Ishikawa (cell line): ENCODE measurements around the gene NCOA5.

Source experiments
- CEBPB ChIP-seq: IDR thresholded peaks from 2 replicates; pipeline ENCODE4 v1.6.1; 2012
- CREB1 ChIP-seq: IDR thresholded peaks from 2 replicates; pipeline ENCODE4 v1.6.1; 2012; ENCODE audit warnings: low read depth
- EGR1 ChIP-seq: IDR thresholded peaks from 2 replicates; pipeline ENCODE4 v1.6.1; 2012
- EP300 ChIP-seq: IDR thresholded peaks from 2 replicates; pipeline ENCODE4 v1.6.1; 2012; ENCODE audit warnings: borderline replicate concordance
- FOXM1 ChIP-seq: IDR thresholded peaks from 2 replicates; pipeline ENCODE4 v1.6.1; 2012; ENCODE audit warnings: low read depth, borderline replicate concordance
- RAD21 ChIP-seq: IDR thresholded peaks from 2 replicates; pipeline ENCODE4 v1.6.1; 2012; ENCODE audit warnings: low read depth
- TAF1 ChIP-seq: IDR thresholded peaks from 2 replicates; pipeline ENCODE4 v1.6.1; 2012; ENCODE audit warnings: low read depth, mild to moderate bottlenecking
- TCF12 ChIP-seq: IDR thresholded peaks from 2 replicates; pipeline ENCODE4 v1.6.1; 2012; ENCODE audit warnings: low read depth
- TEAD4 ChIP-seq: IDR thresholded peaks from 2 replicates; pipeline ENCODE4 v1.6.1; 2012
- YY1 ChIP-seq: IDR thresholded peaks from 2 replicates; pipeline ENCODE4 v1.6.1; 2012; ENCODE audit warnings: low read depth
- TF ChIP-seq, protein P1 (sequence below): IDR thresholded peaks from 2 replicates; pipeline ENCODE4 v1.6.1; 2012
- TF ChIP-seq, protein P2 (sequence below): IDR thresholded peaks from 2 replicates; pipeline ENCODE4 v1.6.1; 2012; ENCODE audit warnings: low read depth, mild to moderate bottlenecking

DNA sequence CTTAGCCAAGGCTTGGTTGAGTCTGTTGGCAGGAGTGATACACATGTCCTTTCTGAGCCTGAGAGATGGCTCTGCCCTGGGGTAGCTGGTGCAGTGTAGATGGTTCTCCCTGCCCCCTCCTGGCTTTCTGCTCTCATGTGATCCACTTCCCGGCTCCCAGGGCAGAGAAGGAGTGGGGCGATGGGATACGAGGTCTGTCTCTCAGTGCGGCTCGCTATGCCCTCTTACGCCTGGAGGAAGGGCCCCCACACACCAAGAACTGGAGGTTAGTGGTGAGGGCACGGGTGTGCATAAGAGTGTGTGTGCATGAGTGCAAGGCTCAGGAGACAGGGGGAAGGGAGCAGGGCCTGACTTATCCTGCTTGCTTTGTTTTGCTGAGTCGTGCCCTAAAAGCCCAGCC is 41.9 kb downstream of the NCOA5 start:
- TF ChIP-seq RAD21 (no peak), EGR1 (no peak), FOXM1 (no peak), TAF1 (no peak), TCF12 (no peak), CEBPB (no peak), EP300 (no peak), CREB1 (no peak), YY1 (no peak), TEAD4 (no peak)
- TF ChIP-seq, protein P1, sequence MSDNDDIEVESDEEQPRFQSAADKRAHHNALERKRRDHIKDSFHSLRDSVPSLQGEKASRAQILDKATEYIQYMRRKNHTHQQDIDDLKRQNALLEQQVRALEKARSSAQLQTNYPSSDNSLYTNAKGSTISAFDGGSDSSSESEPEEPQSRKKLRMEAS, result no peak
- TF ChIP-seq, protein P2, sequence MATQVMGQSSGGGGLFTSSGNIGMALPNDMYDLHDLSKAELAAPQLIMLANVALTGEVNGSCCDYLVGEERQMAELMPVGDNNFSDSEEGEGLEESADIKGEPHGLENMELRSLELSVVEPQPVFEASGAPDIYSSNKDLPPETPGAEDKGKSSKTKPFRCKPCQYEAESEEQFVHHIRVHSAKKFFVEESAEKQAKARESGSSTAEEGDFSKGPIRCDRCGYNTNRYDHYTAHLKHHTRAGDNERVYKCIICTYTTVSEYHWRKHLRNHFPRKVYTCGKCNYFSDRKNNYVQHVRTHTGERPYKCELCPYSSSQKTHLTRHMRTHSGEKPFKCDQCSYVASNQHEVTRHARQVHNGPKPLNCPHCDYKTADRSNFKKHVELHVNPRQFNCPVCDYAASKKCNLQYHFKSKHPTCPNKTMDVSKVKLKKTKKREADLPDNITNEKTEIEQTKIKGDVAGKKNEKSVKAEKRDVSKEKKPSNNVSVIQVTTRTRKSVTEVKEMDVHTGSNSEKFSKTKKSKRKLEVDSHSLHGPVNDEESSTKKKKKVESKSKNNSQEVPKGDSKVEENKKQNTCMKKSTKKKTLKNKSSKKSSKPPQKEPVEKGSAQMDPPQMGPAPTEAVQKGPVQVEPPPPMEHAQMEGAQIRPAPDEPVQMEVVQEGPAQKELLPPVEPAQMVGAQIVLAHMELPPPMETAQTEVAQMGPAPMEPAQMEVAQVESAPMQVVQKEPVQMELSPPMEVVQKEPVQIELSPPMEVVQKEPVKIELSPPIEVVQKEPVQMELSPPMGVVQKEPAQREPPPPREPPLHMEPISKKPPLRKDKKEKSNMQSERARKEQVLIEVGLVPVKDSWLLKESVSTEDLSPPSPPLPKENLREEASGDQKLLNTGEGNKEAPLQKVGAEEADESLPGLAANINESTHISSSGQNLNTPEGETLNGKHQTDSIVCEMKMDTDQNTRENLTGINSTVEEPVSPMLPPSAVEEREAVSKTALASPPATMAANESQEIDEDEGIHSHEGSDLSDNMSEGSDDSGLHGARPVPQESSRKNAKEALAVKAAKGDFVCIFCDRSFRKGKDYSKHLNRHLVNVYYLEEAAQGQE, result no peak
